ENCODE measurements around the gene SEMA5A.

SEMA5A gene

DNA sequence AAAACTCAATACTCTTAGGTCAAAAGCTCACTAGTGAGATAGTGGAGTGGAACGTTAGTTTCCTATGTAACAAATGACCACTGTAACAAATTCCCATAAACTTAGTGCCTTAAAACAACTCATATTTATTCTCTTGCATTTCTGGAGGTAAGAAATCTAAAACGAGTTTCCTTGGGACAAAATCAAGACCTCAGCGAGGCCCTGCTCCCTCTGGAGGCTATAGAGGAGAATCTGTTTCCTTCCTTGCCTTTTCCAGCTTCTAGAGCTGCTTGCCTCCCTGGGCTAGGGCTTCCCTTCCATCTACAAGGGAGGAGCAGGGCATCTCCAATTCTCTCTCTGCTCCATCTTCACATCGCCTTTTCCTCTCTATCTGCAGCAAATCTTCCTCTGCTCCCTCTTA, 32.0 kb downstream of the SEMA5A start:
- DNase-seq: no peak

DNA sequence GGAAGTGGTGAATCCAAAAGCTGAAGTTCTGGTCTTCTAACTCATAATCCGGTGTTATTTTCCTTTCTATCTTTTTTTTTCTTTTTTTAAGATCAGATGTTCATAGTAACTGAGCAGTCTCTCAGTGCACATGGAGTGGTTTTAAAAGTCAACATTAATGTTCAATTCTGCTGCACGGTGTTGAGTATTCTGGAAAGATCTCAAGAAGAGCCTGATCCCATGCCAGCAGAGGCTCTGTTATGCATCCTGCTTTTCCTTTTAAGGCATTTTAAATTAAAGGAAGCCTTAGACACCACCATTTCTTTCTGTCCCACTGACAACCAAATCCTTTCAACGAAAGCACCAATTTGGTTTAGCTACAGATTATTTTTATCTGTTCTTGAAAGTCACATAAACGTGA, 33.4 kb downstream of the SEMA5A start:
- no peak for DNase-seq

DNA sequence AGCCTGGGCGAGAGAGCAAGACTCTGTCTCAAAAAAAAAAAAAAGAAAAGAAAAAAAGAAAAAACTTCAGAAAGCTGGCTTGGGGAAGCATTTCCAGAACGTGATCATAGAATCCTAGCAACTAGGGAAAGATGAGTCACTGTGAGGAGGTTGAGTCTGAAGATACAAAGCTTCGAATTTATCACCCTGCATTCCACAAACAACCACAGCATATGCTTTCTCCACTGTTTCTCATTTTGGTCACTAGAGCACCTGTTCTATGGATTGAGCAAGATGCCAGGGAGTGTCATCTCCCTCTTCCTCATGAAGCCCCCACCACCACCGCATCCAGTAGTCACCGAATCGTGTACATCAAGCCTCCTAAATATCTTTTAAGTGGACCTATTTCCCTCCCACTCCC, 37.9 kb downstream of the SEMA5A start:
- no peak for DNase-seq

- no peak for DNase-seq
Measured at GRCh38 chr5:9505225-9505624, 40.6 kb downstream of the SEMA5A start.

- no peak for DNase-seq
Measured at GRCh38 chr5:9502864-9503263, 43.0 kb downstream of the SEMA5A start.

- no peak for DNase-seq
Measured at GRCh38 chr5:9502050-9502834, 43.6 kb downstream of the SEMA5A start.

GRCh38 chr5:9500625-9501024, 45.2 kb downstream of the SEMA5A start:
- DNase-seq: no peak

DNA sequence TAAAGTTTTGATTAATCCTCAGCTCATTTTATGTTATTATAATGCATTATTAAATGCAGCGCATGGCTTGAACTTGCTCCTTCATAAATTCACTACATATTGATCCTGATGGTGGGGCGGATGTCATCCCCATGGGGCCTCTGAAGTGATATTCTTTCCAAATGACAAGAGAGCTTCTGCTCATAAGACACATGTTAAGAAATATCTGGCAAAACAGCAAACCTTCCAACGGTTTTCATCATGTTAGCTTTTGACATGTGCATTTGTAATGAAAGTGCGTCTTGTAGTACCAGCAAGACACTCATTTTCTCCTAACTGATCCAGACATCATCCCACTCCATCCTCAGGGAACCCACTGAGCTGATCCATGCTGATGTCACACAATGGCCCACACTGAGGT, 45.7 kb downstream of the SEMA5A start:
- no peak for DNase-seq

DNA sequence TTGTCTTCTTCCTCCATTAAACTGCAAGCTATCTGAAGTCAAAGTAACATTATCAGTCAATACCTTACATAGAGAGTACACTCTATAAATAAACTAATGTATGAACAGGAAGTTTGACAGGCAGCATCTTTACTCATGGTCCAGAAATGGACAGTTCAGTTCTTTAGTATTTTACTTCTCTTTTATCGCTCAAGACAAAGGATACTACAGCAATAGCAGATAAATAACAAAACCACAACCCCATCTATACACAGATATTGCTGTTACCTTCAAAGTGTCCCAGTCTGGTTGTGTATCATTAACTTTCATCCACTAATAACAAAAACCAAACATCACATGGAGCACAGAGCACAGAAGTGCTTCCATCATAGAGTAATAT, 46.4 kb downstream of the SEMA5A start:
- no peak for DNase-seq

GRCh38 chr5:9498541-9499497, 47.1 kb downstream of the SEMA5A start:
- no peak for DNase-seq

DNA sequence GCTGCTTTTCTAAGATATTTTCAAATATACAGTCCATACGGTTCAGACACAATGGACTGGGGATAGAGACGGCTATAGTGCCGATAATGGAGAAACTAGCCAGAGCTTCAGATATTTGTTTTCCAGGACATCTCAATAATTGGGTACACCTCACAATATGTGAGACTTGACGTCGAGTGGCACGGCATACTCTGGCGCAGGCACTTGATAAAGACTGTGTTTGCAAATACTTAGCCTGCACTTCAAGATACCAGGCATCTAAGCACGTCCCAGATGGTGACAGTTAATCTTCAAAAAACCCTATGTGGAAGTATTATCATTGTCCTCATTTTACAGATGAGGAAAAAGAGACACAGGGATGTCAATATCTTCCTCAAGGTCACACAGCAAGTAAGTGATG, 48.5 kb downstream of the SEMA5A start:
- no peak for DNase-seq

GRCh38 chr5:9496801-9497200, 49.1 kb downstream of the SEMA5A start:
- DNase-seq: no peak

DNA sequence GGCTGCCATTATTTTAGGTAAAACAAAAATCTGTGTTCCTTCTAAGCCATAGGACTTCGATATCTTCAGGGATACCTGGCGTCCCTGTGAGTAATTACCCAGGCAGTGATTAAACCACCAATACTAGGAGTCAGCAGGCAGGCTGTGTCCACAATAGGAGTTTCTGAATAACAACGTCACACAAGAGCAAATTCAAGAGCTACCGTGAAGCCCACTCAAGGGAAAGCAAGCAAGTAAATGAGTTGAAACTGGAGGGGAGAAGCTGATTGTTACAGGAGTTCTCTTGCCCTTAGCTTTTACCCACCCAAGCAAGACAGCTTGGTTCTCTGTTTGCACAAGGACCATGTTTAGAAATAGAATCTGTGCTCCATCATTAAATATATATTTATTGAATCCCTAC, 50.8 kb downstream of the SEMA5A start:
- DNase-seq: no peak

GRCh38 chr5:9494301-9494700, 51.6 kb downstream of the SEMA5A start:
- no peak for DNase-seq

GRCh38 chr5:9490494-9491097, 55.3 kb downstream of the SEMA5A start:
- no peak for DNase-seq

DNA sequence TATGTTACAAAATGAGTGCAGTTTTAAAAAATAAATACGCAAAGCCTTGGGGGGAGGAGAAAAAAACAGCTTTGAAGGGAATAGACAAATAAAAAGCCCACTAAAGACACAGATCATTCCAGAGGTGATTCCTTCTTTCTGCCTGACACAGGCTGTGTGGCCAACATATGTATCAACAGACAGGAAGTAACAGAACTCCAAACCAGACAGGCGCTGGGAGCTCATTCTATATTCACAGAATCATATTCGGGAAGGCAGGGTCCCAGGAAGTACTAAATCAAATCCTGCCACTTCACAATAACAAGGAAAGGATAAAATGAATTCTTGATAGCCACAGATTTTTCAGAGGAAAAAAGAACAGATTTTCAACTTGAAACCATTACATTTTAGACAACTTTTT, 62.1 kb downstream of the SEMA5A start:
- DNase-seq: no peak

DNA sequence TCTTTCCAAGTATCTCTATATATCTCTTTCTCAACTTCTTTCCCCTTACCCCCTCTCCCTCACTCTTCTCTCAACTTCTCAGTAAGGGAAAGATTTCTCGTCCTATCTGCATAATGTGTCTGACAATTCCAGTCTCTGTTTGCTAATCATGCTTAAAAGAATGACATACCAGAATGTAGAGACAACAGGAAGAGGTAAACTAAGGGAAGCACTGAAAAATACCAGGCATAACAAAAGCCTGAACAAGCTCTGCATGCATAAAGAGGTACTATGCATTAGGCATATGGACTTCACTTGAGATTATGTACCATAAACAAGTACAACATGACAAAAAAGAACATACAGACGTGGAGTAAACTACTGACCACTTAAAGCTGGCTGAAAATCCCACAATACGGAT, 62.6 kb downstream of the SEMA5A start:
- DNase-seq: no peak

DNA sequence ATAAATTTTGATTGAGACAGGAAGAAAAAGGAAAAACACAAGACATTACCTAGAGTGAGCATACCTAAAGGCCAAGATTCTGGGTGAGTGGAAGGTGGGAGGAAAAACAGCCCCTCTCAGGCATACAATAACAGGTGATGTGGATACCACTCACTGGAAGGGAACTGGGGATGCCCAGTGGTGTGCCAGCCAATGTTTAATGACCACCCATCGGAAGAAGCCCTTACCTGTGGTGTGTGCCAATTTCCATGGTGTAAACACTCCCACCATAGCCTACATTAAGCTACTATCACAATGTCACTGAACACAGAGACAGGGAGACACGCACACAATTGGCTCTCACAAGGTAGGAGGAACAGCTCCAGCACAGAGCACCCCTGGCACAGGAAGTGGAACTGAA, 63.5 kb downstream of the SEMA5A start:
- DNase-seq: no peak

GRCh38 chr5:9480499-9480898, 65.4 kb downstream of the SEMA5A start:
- DNase-seq: no peak

DNA sequence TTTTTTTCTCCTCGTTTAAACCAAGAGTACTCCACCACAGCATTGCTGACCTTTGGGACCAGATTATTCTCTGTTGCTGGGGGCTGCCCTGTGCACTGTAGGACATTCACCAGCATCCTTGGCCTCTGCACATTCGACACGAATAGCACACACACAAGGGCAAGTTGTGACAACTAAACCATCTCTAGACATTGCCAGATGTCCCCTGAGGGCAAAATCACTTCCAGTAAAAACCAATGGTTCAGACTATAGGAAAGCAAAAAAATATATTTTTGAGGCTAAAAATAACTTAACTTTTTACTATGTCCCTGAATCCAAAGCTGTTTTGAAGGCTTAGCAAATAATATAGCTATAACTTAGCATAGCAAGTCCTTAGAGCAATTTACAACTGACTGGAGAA, 65.9 kb downstream of the SEMA5A start:
- no peak for DNase-seq

DNA sequence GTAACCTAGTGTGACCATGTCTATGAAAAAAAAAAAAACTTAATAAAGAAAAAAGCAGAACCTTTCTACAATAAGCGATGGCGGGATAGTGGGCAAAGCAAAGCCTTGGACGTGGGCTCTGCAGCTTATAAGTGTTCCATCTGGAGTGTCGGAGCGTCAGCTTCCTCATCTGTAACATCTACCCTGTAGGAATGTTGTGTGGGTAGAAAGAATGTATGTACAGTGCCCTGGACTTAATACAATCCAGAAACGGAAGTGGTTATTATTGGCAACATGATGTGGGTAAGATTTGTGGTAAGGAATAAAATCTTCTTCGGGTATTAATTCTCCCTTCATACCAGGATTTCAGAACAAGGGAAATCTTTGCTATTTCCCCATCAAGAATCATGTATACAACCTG, 66.5 kb downstream of the SEMA5A start:
- DNase-seq: no peak

- DNase-seq: no peak
Measured at GRCh38 chr5:9477537-9477936, 68.3 kb downstream of the SEMA5A start.

DNA sequence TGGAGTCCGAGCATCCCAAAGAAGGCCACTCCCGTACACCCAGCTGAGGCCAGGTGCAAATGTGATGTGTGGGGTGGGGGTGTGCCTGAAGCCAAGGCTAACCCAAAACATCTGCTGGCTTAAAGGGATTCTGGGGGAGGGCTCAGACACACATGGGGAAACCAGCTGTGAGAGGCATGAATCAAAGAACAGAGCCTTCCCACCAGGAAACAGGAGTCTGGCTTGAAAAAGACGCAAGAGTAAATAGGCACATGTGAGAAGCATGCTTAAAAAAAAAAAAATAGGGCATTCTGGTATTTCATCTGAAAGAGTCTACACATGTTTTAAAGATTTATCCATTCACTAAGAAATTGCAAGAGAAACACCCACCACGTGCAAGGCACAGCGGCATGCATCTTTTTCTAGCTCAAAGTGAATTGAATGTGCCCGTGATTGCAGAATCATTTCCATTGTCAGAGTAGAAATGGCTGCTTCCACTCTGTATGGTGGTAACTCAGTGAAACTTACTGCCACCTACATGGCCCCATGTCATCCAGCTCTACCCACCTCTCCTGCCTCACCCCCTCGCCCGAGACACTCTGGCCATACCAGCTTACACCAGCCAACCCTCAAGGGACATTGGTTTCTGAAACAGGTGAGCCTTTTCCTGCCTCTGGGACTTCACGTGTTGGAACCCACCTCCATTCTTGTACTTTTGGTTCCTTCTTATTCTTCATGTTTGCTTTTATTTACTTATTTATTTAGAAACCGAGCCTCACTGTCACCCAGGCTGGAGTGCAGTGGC, 71.5 kb downstream of the SEMA5A start:
- no peak for DNase-seq

Measured in right forelimb (tissue), 1 donor.